Heart right ventricle (tissue), 16 donors: ENCODE results near the gene CEACAM1. TPM values are rescaled to one million over a fixed set of nuclear protein-coding genes. Genes with fewer than 3 reads are reported as not detected.
"Not testable (repeated sequence)": the region's sequence is repeated elsewhere in the genome, so short reads cannot be mapped to it uniquely, and the experiment has no call there.

Experiments used
- ATAC-seq, 8 donors: fragments of 200-7000 bp; cut with Tn5 transposase; one replicate each; pipeline ENCODE4 v1.9.1; 2020; ENCODE audit warnings: mild to moderate bottlenecking in 8 of 8, moderate library complexity in 8 of 8, moderate number of reproducible peaks in 1 of 8
- DNase-seq, 2 donors: peaks; one replicate each; pipeline ENCODE4 v3.0.0-alpha.2; 2020
- H3K27ac ChIP-seq, 10 donors: fragments of 200-600 bp; sonication (generic) in 2 of 10; one replicate each; pipeline versions ENCODE4 v1.5.0 to v1.8.0; 2020 to 2022; ENCODE audit warnings: mild to moderate bottlenecking in 3 of 10
- H3K27me3 ChIP-seq, 7 donors: fragments of 200-600 bp; one replicate each; pipeline ENCODE4 v1.8.0; 2021 to 2022; ENCODE audit warnings: mild to moderate bottlenecking in 2 of 7
- H3K36me3 ChIP-seq, 9 donors: fragments of 200-600 bp; sonication (generic) in 1 of 9; one replicate each; pipeline versions ENCODE4 v1.5.0 to v1.8.0; 2020 to 2022; ENCODE audit warnings: mild to moderate bottlenecking in 2 of 9
- H3K4me1 ChIP-seq, 9 donors: fragments of 200-600 bp; sonication (generic) in 1 of 9; one replicate each; pipeline versions ENCODE4 v1.5.0 to v1.8.0; 2020 to 2022; ENCODE audit warnings: mild to moderate bottlenecking in 4 of 9
- H3K4me3 ChIP-seq, 10 donors: fragments of 200-600 bp; sonication (generic) in 2 of 10; one replicate each; pipeline versions ENCODE4 v1.5.0 to v1.8.0; 2020 to 2022; ENCODE audit warnings: mild to moderate bottlenecking in 7 of 10, moderate library complexity in 2 of 10
- H3K9me3 ChIP-seq, 11 donors: fragments of 200-600 bp in 10 of 11; sonication (generic) in 2 of 11; one replicate each; pipeline versions ENCODE4 v1.5.0 to v1.8.0; 2013 to 2022; ENCODE audit warnings: mild to moderate bottlenecking in 2 of 11, control low read depth in 1 of 11, moderate library complexity in 1 of 11
- CTCF ChIP-seq, 9 donors: fragments of 200-600 bp; sonication (generic) in 2 of 9; IDR thresholded peaks; one replicate each; pipeline versions ENCODE4 v1.5.0 to v1.8.0; 2021 to 2022; ENCODE audit warnings: antibody characterized with exemption in 9 of 9, mild to moderate bottlenecking in 5 of 9, moderate library complexity in 1 of 9
- WGBS, 2 donors: extraction: QIAGEN DNeasy Blood & Tissue Kit; methylation state at CpG; one replicate each; pipeline ENCODE4 v1.1.7; 2013; ENCODE audit warnings: inconsistent platforms in 1 of 2; 5-methylcytosine and 5-hydroxymethylcytosine counted together
- intact Hi-C, 10 donors: fragments of 100-400 bp; cut with DNase I; formaldehyde crosslinking; loops; one replicate each; pipeline versions ENCODE4 v1.11.1 to v1.14.2; 2022
- polyA plus RNA-seq, 2 donors: library from polyadenylated mRNA; stranded (reverse); fragments of 200-250 nt; gene quantifications; one replicate each; pipeline ENCODE4 v1.2.3, GENCODE V29; 2013
- total RNA-seq, 10 donors: library from RNA; stranded (reverse); fragmentation: NEBNext Ultra II Directional in 3 of 10; extraction: Animal tissue kit (Norgen Biotek cat#: 25700) in 3 of 10; gene quantifications; one replicate each; pipeline versions ENCODE4 v1.2.1 to v1.2.4, GENCODE V29; 2021 to 2023
- donor health status: Arrhythmogenic right ventricular cardiomyopathy.
- donor health status: ischemic (EF 13 %, LVEDD 7.1; RV severe dilation, severe dysfunction).
- donor health status: healthy with polysubstance abuse.
- donor health status: DM: no; HTN: yes; CAD: no.
- donor health status: DM: no; HTN: no; CAD: no.
- donor health status: ischemic (EF 25% LVEDD 6.9; RV normal size, moderate dysfunction).
- donor health status: ischemic (EF 25% LVEDD 5.7; RV mildly dilated, moderate dysfunction).
- donor health status: healthy.
- donor health status: DM: yes; HTN: yes; CAD: no.
- donor health status: Ischemic cardiomyopathy.
- donor health status: ischemic (EF 35%, LVEDD 5.7; RV mildly dilated, moderate dysfunction).
- donor health status: nonischemic (EF 11% LVEDD 7.7; RV severe dilation, severe dysfunction).
- donor health status: DM: yes; HTN: yes; CAD: no.
- donor health status: PGD.
- donor health status: ischemic (EF 29% LVEDD 5.4; RV normal size, mild dysfunction).
- donor health status: nonischemic (EF 23%, LVEDD 6.1; RV moderate dilation, normal function).

CEACAM1 gene
- total and polyA plus RNA-seq, 12 donors: 1.2 to 7.8 (median 2.4) TPM

- H3K4me3 ChIP-seq: no peak overlapping the region
- intact Hi-C loops: no loop called here
- no peak overlapping the region for H3K27ac ChIP-seq
- H3K9me3 ChIP-seq: peaks cover 0 to 19% (median 0%) of the 10 kb centered on the region in 11 donors
- H3K4me1 ChIP-seq: no peaks in the 10 kb centered on the region
- no peak for DNase-seq
- WGBS, 2 donors: 78 to 83% methylated on average over 7 of the region's 7 CpGs
- TF ChIP-seq CTCF (IDR thresholded peaks at IDR 0.05): no peak
- peaks cover 0 to 27% (median 0%) of the 10 kb centered on the region in 7 donors for H3K27me3 ChIP-seq
- no peak for ATAC-seq
- H3K36me3 ChIP-seq: no peaks in the 10 kb centered on the region
These were observed 10.8 kb upstream of the CEACAM1 start for GRCh38 chr19:42538841-42539709.

DNA sequence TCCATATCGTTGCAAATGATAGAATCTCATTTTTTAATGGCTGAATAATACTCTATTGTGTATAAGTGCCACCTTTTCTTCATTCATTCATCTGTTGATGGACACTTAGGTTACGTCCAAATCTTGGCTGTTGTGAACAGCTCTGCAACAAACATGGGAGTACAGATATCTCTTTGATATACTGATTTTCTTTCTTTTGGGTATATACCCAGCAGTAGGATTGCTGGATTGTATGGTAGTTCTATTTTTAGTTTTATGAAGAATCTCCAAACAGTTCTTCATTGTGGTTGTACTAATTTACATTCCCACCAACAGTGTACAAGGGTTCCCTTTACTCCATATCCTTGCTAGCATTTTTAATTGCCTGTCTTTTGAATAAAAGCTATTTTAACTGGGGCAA is 7.0 kb upstream of the CEACAM1 start:
- WGBS, 2 donors: 70 to 76% methylated on average over 2 of the region's 2 CpGs
- ATAC-seq, DNase-seq: not testable (repeated sequence)

GRCh38 chr19:42534391-42534790 is 6.1 kb upstream of the CEACAM1 start:
- intact Hi-C loops: no loop called here
- ATAC-seq (no peak), DNase-seq (no peak)
- TF ChIP-seq CTCF (IDR thresholded peaks at IDR 0.05): no peak
- no peak overlapping the region for H3K27ac ChIP-seq
- H3K9me3 ChIP-seq: peaks cover 0 to 19% (median 0%) of the 10 kb centered on the region in 11 donors
- H3K27me3 ChIP-seq: peaks cover 0 to 12% (median 0%) of the 10 kb centered on the region in 7 donors
- peaks cover 0 to under 1% (median 0%) of the 10 kb centered on the region in 9 donors for H3K4me1 ChIP-seq
- no peak overlapping the region for H3K4me3 ChIP-seq
- H3K36me3 ChIP-seq: no peaks in the 10 kb centered on the region

More for the DNA sequence above, 7.0 kb upstream of the CEACAM1 start:
- H3K4me3 ChIP-seq, H3K36me3 ChIP-seq, H3K4me1 ChIP-seq, H3K27ac ChIP-seq, intact Hi-C loops: not testable (repeated sequence)
- H3K27me3 ChIP-seq: peaks cover 0 to 12% (median 0%) of the 10 kb centered on the region in 7 donors
- peaks cover 0 to 19% (median 0%) of the 10 kb centered on the region in 11 donors for H3K9me3 ChIP-seq

DNA sequence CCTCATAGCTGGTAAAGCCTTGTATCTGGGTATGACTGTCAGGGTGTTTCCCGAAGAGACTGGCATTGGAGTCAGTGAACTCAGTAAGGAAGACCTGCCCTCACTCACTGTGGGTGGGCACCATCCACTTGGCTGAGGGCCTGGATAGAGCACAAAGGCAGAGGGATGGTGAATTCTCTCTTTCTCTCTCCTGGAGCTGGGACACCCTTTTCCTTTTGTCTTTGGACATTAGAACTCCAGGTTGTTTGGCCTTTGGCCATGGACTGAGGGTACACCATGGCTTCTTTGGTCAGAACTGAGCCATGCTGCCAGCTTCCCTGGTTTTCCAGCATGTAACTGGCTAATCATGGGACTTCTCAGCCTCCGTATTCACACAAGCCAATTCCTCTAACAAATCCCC is 4.6 kb upstream of the CEACAM1 start:
- Histone ChIP-seq H3K4me3 (no peak overlapping the region), H3K27me3 (peaks cover 0 to 4% (median 0%) of the 10 kb centered on the region in 7 donors), H3K4me1 (peaks cover 2 to 14% (median 7%) of the 10 kb centered on the region in 9 donors), H3K36me3 (no peaks in the 10 kb centered on the region), H3K27ac (no peak overlapping the region), H3K9me3 (peaks cover 0 to 13% (median 0%) of the 10 kb centered on the region in 11 donors)
- ATAC-seq (no peak), DNase-seq (no peak)
- TF ChIP-seq CTCF (IDR thresholded peaks at IDR 0.05): no peak
- 86 to 89% methylated on average over 2 of the region's 2 CpGs for WGBS, 2 donors
- intact Hi-C loops: loop anchor here in 1 of 10 donors (2.0 kb wide), 1 partner anchor 78 kb away; no protein-coding TSS in a partner anchor
